GM13977 (cell line): ENCODE data around the gene COA4.
"Not testable (repeated sequence)": the region's sequence is repeated elsewhere in the genome, so short reads cannot be mapped to it uniquely, and the experiment has no call there.

Source experiments
- DNase-seq: peaks from one replicate; pipeline ENCODE4 v3.0.0; 2012; ENCODE audit warnings: low spot score
- in situ Hi-C: fragments of 300-500 bp; cut with MboI; formaldehyde crosslinking; loops from one replicate; pipeline ENCODE4 v1.12.0; 2022; ENCODE audit warnings: low sequenced_read_pairs, low pct_unique_long_range_greater_than_20kb, mixed read lengths, inconsistent platforms; ENCODE audit not compliant: unreplicated experiment
- TF ChIP-seq, protein P1 (sequence below): IDR thresholded peaks from 2 replicates; pipeline ENCODE4 v1.5.1; 2012; ENCODE audit warnings: mild to moderate bottlenecking, control low read depth; ENCODE audit not compliant: insufficient read depth; ENCODE audit errors: extremely low read depth, missing control alignments

Gene COA4

DNA sequence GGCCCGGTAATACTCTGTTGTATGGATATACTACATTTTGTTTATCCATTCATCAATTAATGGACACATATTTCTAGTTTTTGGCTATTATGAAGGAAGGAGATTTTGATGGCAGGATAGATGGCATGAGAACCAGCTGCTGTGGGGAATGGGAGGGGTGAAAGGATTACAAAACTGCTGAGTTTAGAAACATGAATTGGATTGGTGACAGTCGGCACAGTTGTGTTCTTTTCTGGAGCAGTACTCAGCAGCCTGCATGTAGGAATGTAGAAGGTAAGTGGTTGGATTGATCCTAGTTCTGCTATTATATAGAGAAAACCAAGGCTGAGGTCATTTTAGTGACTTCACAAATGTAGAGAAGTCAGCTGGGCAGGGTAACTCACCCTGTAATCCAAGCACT lies 7.2 kb upstream of the COA4 start:
- in situ Hi-C loops: no loop called here
- TF ChIP-seq, protein P1, sequence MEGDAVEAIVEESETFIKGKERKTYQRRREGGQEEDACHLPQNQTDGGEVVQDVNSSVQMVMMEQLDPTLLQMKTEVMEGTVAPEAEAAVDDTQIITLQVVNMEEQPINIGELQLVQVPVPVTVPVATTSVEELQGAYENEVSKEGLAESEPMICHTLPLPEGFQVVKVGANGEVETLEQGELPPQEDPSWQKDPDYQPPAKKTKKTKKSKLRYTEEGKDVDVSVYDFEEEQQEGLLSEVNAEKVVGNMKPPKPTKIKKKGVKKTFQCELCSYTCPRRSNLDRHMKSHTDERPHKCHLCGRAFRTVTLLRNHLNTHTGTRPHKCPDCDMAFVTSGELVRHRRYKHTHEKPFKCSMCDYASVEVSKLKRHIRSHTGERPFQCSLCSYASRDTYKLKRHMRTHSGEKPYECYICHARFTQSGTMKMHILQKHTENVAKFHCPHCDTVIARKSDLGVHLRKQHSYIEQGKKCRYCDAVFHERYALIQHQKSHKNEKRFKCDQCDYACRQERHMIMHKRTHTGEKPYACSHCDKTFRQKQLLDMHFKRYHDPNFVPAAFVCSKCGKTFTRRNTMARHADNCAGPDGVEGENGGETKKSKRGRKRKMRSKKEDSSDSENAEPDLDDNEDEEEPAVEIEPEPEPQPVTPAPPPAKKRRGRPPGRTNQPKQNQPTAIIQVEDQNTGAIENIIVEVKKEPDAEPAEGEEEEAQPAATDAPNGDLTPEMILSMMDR: no peak
- DNase-seq: no peak

DNA sequence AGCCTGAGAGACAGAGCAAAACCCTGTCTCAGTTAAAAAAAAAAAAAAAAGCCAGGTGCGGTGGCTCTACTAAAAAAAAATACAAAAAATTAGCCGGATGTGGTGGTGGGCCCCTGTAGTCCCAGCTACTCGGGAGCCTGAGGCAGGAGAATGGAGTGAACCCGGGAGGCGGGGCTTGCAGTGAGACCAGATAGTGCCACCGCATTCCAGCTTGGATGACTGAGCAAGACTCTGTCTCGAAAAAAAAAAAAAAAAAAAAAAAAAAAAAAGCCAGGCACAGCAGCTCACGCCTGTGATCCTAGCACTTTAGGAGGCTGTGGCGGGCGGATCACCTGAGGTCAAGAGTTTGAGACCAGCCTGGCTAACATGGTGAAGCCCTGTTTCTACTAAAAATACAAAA lies 3.8 kb upstream of the COA4 start:
- in situ Hi-C loops, DNase-seq: not testable (repeated sequence)

DNA sequence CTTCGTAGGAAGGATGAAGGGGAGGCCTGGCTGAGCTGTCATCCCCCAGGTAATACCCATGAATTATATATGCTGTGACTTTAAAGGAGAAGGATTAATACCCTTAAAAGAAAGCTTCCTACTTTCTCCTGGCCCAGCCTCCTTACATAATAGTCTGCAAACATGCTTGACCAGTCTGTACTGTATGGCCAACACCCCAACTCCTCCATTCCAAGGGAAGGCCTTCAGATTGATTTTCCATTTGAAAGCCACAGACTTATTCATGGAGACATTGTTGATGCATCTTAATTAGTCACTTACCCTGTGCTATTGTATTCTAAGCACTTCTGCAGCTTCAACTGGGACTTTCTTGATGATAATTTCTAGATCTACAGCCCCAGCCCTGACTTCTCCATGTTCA lies 2.1 kb upstream of the COA4 start:
- TF ChIP-seq, protein P1: no peak
- in situ Hi-C loops: no loop called here
- DNase-seq: no peak

DNA sequence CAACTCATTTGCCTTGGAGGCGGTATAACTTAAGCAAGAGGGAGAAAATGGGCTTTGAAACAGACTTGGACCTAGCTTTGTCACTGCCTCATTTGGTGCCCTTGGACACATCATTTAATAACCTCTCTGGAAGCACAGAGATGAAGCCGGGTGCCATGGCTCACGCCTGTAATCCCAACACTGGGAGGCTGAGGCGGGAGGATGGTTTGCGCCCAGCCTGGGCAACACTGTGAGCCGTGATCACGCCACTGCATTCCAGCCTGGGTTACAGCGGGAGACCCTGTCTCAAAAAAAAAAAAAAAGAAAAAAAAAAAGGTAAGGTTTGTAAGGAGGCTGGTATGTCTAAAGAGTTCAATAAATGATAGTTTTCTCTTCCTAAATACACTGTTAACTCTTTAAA lies 806 bp downstream of the COA4 start:
- no peak for DNase-seq
- TF ChIP-seq, protein P1: no peak
- in situ Hi-C loops: no loop called here

DNA sequence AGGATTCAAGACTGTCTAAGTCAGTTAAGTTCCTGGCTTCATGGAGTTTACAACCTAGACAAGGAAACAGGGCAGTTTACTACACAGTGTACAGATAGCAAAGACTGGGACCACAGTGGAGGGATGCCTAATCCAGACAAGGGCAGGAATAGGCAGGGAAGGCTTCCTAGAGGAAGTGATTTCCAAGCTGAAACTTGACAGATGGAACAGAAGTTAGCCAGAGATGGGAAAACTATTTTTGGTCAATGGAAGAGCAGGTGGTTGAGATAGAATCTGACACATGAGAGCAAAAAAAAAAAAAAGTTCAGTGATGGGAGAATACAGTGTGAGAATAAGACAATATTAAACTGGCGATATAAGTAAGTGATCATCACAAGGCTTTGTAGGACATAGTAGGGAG lies 1.3 kb downstream of the COA4 start:
- in situ Hi-C loops: no loop called here
- no peak for DNase-seq
- TF ChIP-seq, protein P1: no peak

DNA sequence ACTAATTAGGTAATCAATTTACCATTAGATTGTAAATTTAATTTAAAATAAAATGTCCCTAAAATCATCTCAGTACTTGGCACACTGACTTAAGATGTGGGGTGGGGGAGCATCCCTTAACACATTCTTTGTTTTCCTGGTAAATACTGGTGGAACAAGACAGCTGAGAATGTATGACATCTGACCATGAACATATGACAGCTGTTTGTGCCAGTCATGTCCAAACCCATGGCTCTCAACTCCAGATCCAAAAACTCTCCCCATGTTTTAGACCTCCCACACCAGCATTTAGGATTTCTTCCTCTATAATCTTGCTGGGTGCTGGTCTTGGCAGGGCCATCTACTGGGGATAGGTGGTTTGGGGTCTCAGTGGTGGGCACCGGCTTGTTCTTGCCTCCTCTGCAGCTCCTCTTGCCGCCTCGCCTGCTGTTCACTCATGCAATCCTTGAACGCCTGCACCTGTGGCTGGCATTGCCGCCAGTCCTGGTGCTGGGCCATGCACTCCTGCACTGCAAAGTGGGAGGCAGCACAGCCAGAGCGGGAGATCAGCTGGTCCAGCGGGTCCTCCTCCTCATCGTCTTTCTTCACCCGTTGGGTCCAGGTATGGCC lies 3.8 kb downstream of the COA4 start:
- TF ChIP-seq, protein P1: no peak
- in situ Hi-C loops: no loop called here
- no peak for DNase-seq

DNA sequence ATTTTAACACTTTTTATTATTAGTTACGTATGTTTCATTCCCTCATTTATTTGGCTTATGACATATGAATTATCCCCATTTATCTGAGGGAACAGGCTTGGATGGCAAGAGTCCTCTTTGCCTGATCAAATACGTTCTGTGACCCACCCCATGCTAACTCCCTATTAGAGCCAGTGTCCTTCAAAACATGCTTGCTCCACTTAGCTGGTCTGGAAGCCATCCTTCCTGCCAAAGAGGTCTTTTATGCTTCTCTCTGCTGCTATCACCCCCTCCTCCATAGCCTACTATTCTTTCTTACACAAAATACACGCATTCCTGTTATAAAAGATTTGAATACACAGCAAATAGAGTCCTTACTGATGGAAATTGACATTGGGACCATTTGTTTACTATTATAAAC lies 6.4 kb downstream of the COA4 start:
- TF ChIP-seq, protein P1: no peak
- no peak for DNase-seq
- in situ Hi-C loops: no loop called here
